SU-DHL-6 (cell line): ENCODE results near the gene NELL2.

Experiments used
- CTCF ChIP-seq: fragments of 200-600 bp; sonication (generic); IDR thresholded peaks from one replicate; pipeline ENCODE4 v1.5.1; 2017; ENCODE audit warnings: antibody characterized with exemption, mild to moderate bottlenecking, low read length, moderate library complexity; ENCODE audit not compliant: insufficient read depth, poor library complexity, severe bottlenecking
- EZH2phosphoT487 ChIP-seq: fragments of 200-600 bp; sonication (generic), shearing (Covaris generic); conservative IDR thresholded peaks from 2 replicates; pipeline ENCODE4 v1.6.1; 2018; ENCODE audit warnings: mild to moderate bottlenecking, antibody characterized with exemption, low read length, moderate library complexity, mixed read lengths

- TF ChIP-seq CTCF (no peak), EZH2phosphoT487 (no peak)
Observed at GRCh38 chr12:44570036-44570583, 306.0 kb downstream of the NELL2 start.
